Hematopoietic multipotent progenitor cell treated with erythropoietin and hydrocortisone succinate and interleukin-3 and kit ligand, for 15 days (in vitro differentiated cells): Measurements from ENCODE around the gene TAAR9.
A peak's percentile ranks its signal among the peaks of the same experiment; 100 is the strongest.

Experiments
- DNase-seq: peaks from one replicate; pipeline ENCODE4 v3.0.0-alpha.2; 2015; ENCODE audit warnings: low spot score

TAAR9 gene, protein sequence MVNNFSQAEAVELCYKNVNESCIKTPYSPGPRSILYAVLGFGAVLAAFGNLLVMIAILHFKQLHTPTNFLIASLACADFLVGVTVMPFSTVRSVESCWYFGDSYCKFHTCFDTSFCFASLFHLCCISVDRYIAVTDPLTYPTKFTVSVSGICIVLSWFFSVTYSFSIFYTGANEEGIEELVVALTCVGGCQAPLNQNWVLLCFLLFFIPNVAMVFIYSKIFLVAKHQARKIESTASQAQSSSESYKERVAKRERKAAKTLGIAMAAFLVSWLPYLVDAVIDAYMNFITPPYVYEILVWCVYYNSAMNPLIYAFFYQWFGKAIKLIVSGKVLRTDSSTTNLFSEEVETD

GRCh38 chr6:132537977-132538376, at the start of gene TAAR9:
Gene TAAR9, plus strand, starts transcription at chr6:132538277. Its CDS starts 13 bp downstream, at chr6:132538290.
- no peak for DNase-seq

DNA sequence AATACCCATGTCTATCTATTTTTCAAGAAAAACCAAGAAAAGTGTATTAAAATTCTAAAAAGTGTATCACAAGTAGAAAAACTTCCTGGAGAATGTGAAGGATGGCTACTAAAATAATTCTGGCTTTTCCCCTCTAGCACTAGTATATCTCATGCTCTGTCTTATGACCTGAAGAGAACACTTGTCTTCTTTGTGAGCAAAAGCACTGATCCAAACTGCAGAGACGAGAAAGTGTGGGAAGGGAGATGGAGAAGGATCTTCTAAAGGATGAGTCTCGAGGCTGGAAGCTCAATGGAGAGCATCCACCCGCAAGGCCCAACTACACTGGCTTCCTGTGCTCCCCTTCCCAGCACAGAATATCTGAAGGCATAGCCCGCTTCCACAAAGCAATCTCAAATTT, 48.7 kb upstream of the TAAR9 start:
- DNase-seq, result no peak

- no peak for DNase-seq
Measured at GRCh38 chr6:132490024-132490423, 48.1 kb upstream of the TAAR9 start.

- DNase-seq, result no peak
Measured at GRCh38 chr6:132490478-132491204, 47.4 kb upstream of the TAAR9 start.

GRCh38 chr6:132491303-132491702, 46.8 kb upstream of the TAAR9 start:
- no peak for DNase-seq

- no peak for DNase-seq
Measured at GRCh38 chr6:132491881-132492280, 46.2 kb upstream of the TAAR9 start.

GRCh38 chr6:132494954-132495353, 43.1 kb upstream of the TAAR9 start:
- no peak for DNase-seq

DNA sequence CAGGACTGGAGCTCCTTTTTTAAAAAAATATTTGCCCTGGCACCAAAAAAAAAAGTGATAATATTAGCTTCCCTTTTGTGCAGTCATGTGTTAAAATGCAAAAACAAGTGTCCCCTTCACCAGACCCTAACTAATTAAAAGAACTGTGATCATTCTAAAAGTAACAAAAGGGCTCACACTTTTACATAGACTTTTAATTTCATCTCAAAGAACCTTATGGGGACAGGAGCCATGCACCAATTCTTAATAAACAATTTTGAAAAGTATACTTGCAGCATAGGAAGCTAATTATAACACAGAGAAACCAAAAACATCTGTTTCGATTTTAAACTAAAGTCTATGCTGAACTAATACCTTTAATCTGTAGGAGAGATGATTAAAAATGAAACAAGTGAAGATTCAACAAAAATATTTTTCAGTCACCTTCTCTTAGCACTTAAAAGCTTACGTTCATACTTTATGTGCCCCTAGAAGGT, 42.4 kb upstream of the TAAR9 start:
- DNase-seq, result no peak

GRCh38 chr6:132496519-132497180, 41.4 kb upstream of the TAAR9 start:
- no peak for DNase-seq

DNA sequence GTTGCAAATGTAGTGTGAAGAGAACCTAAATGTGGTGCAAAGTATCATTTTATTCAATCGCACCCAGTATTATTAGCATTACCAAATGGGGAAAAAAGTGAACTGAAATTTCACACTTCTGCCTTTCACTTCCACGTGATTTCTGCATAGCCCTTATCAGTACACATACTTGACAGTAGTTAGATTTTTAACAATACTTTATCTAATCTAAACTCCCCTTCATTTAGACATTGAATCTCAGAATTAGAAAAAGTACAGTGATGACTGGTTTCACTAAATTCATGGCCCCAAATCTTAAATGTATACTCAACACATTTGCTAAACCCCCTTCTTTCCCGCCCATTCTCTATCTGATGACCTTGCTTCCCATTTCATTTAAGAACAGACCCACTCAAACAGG, 39.4 kb upstream of the TAAR9 start:
- DNase-seq, result no peak

DNA sequence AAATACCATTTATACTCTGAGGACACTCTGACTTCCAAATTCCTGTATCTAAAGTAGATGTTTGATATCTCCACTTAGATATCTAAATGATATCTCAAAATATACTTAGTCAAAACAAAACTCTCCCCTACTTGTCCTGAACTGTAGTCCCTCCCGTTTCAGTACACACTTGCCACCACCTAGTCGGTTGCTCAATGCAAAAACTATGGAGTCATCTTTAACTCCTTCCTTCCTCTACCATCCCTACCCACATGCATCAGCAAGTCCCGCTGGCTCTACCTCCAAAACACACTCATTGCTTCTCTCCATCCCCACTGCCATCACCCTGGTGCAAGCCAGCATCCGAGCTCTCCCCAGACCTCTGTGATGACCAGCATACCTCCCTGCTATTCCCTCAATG, 38.3 kb upstream of the TAAR9 start:
- no peak for DNase-seq

DNA sequence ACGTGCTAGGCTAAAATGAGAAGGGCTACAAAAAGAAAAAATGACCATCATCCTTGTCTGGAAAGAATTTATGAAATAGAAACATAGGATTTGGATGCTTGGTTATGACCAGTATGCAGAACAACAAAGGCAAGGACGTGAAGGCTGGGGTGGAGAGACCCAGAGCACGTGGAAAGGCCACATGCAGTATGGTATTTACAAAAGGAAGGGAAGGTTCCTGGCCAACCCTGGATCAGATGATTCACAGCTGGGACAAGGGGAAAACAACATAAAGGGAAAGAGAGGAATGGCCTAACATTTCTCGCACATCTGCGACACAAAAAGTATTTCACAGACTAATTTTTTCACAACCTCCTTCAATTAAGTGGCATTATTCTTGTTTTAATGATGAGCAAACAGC, 33.3 kb upstream of the TAAR9 start:
- no peak for DNase-seq

GRCh38 chr6:132505158-132505557, 32.9 kb upstream of the TAAR9 start:
- DNase-seq, result no peak

- DNase-seq, result no peak
Measured at GRCh38 chr6:132506461-132506860, 31.6 kb upstream of the TAAR9 start.

DNA sequence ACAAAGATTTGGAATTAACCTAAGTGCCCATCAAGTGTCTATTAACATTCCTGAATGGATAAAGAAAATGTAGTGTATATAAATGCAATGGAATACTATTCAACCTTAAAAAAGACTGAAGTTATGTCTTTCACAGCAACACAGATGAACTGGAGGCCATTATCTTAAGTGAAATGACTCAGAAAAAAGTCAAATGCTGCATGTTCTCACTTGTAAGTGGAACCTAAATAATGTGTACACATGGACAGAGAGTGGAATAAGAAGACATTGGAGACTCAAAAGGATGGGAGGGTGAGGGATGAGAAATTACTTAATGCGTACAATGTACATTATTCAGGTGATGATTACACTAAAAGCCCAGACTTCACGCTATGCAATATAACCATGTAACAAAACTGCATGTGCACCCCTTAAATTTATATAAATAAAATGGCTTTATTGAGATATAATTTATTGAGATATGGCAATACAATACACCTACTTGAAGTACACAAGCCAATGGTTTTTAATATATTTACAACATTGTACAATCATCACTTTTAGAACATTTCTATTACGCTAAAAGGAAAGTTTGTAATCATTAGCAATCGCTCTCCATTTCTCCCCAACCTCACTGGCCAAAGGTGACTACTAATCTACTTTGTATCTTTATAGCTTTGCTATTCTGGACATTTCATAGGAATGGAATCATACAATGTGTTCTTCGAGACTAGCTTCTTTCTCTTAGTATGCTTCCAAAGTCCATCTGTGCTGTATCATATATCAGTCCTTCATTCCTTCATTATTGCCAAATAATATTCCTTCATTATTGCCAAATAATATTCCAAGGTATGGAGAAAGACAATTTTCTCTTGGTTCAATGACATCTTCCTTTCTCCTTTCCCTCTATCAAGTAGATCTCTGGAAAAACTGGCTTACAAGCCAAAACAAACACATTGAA, 30.9 kb upstream of the TAAR9 start:
- DNase-seq, result no peak

GRCh38 chr6:132511210-132511830, 26.8 kb upstream of the TAAR9 start:
- no peak for DNase-seq

- DNase-seq, result no peak
Measured at GRCh38 chr6:132511831-132512220, 26.3 kb upstream of the TAAR9 start.

GRCh38 chr6:132512342-132512637, 25.8 kb upstream of the TAAR9 start:
- no peak for DNase-seq

GRCh38 chr6:132512638-132513632, 25.1 kb upstream of the TAAR9 start, which contains the start of gene STX7:
Gene STX7, minus strand, starts transcription at chr6:132513116. Its CDS starts 9,586 bp downstream, at chr6:132503530.
- peak; percentile 93 for DNase-seq
